ENCODE measurements around the gene SUSD3.
"Not testable (repeated sequence)": the region's sequence is repeated elsewhere in the genome, so short reads cannot be mapped to it uniquely, and the experiment has no call there.

SUSD3 gene

GRCh38 chr9:93058355-93059010 is at the start of gene SUSD3:
TSS of gene SUSD3 (plus strand) at chr9:93058701. CDS start at chr9:93058743, 42 bp downstream.
- no peak for DNase-seq (ENCODE audit: low spot score)

GRCh38 chr9:93009337-93010015 is 49.0 kb upstream of the SUSD3 start:
- no peak for DNase-seq (ENCODE audit: low spot score)

- DNase-seq (ENCODE audit: low spot score): no peak
Observed at GRCh38 chr9:93010056-93010455, 48.4 kb upstream of the SUSD3 start.

- no peak for DNase-seq (ENCODE audit: low spot score)
Observed at GRCh38 chr9:93010704-93011103, 47.8 kb upstream of the SUSD3 start.

GRCh38 chr9:93011114-93011513 is 47.4 kb upstream of the SUSD3 start:
- DNase-seq (ENCODE audit: low spot score): no peak

GRCh38 chr9:93012963-93013855 is 45.3 kb upstream of the SUSD3 start:
- no peak for DNase-seq (ENCODE audit: low spot score)

GRCh38 chr9:93013856-93014582 is 44.5 kb upstream of the SUSD3 start:
- DNase-seq (ENCODE audit: low spot score): no peak

GRCh38 chr9:93015190-93015589 is 43.3 kb upstream of the SUSD3 start:
- DNase-seq (ENCODE audit: low spot score): not testable (repeated sequence)

GRCh38 chr9:93017621-93018020 is 40.9 kb upstream of the SUSD3 start:
- DNase-seq (ENCODE audit: low spot score): no peak

- DNase-seq (ENCODE audit: low spot score): no peak
Observed at GRCh38 chr9:93020151-93020550, 38.4 kb upstream of the SUSD3 start.

GRCh38 chr9:93020771-93021670 is 37.5 kb upstream of the SUSD3 start:
- no peak for DNase-seq (ENCODE audit: low spot score)

- DNase-seq (ENCODE audit: low spot score): no peak
Observed at GRCh38 chr9:93022066-93022465, 36.4 kb upstream of the SUSD3 start.

- no peak for DNase-seq (ENCODE audit: low spot score)
Observed at GRCh38 chr9:93022721-93023520, 35.6 kb upstream of the SUSD3 start.

- no peak for DNase-seq (ENCODE audit: low spot score)
Observed at GRCh38 chr9:93023521-93023815, 35.0 kb upstream of the SUSD3 start.

GRCh38 chr9:93024646-93024910 is 33.9 kb upstream of the SUSD3 start:
- DNase-seq (ENCODE audit: low spot score): no peak

- DNase-seq (ENCODE audit: low spot score): no peak
Observed at GRCh38 chr9:93024986-93025630, 33.4 kb upstream of the SUSD3 start.

- DNase-seq (ENCODE audit: low spot score): no peak
Observed at GRCh38 chr9:93025736-93026135, 32.8 kb upstream of the SUSD3 start.

- DNase-seq (ENCODE audit: low spot score): no peak
Observed at GRCh38 chr9:93026640-93027039, 31.9 kb upstream of the SUSD3 start.

GRCh38 chr9:93027750-93028149 is 30.8 kb upstream of the SUSD3 start:
- no peak for DNase-seq (ENCODE audit: low spot score)

GRCh38 chr9:93028448-93029006 is 30.0 kb upstream of the SUSD3 start:
- DNase-seq (ENCODE audit: low spot score): no peak

All from kidney capillary endothelial cell (primary cell).